K562 (cell line): ENCODE results near the gene LRRC4C.

ENCODE experiments used
- CTCF ChIP-seq, 3 experiments: IDR thresholded peaks in 2 of 3; conservative IDR thresholded peaks in 1 of 3; 2 replicates each; pipeline ENCODE4 v1.5.1; 2011 to 2012; ENCODE audit warnings: low read length in 3 of 3, mild to moderate bottlenecking in 3 of 3, control low read depth in 2 of 3, improper control_type of control experiment in 1 of 3, inconsistent platforms in 1 of 3, low read depth in 1 of 3, mixed read lengths in 1 of 3, moderate library complexity in 1 of 3; ENCODE audit not compliant: insufficient read depth in 2 of 3
- FOS ChIP-seq: IDR thresholded peaks from 3 replicates; pipeline ENCODE4 v1.6.1; 2011; ENCODE audit not compliant: insufficient read length; ENCODE audit errors: extremely low read depth
- HMGXB4 ChIP-seq: sonication (generic); formaldehyde crosslinking; IDR thresholded peaks from 2 replicates; pipeline ENCODE4 v1.8.1; 2023; ENCODE audit warnings: mild to moderate bottlenecking, missing genetic modification reagents
- JUND ChIP-seq, 2 experiments: IDR thresholded peaks; 2 replicates in 1 of 2; 3 replicates in 1 of 2; pipeline ENCODE4 v1.6.1; 2011; ENCODE audit warnings: borderline replicate concordance in 2 of 2, low read depth in 2 of 2, low read length in 2 of 2, improper control_type of control experiment in 1 of 2, missing biosample characterization in 1 of 2, missing genetic modification characterization in 1 of 2, missing genetic modification reagents in 1 of 2
- KLF13 ChIP-seq: fragments of 450-650 bp; IDR thresholded peaks from 2 replicates; pipeline ENCODE4 v1.6.1; 2016; ENCODE audit warnings: missing genetic modification characterization, low read depth, mild to moderate bottlenecking, missing compliant biosample characterization, moderate library complexity, borderline replicate concordance
- MYC ChIP-seq, 2 experiments: fragments of 250-450 bp in 1 of 2; sonication (Bioruptor Pico) in 1 of 2; IDR thresholded peaks; 2 replicates each; pipeline versions ENCODE4 v1.5.1 to v1.6.1; 2012 to 2021; ENCODE audit warnings: low read depth in 2 of 2, borderline replicate concordance in 1 of 2, improper control_type of control experiment in 1 of 2, low read length in 1 of 2, mild to moderate bottlenecking in 1 of 2, moderate library complexity in 1 of 2
- ZNF239 ChIP-seq: fragments of 250-450 bp; sonication (Bioruptor Pico); IDR thresholded peaks from 2 replicates; pipeline ENCODE4 v1.4.0; 2020; ENCODE audit warnings: mild to moderate bottlenecking
- TF ChIP-seq, protein P1 (sequence below): sonication (generic); formaldehyde crosslinking; IDR thresholded peaks from 2 replicates; pipeline ENCODE4 v1.9.0; 2022; ENCODE audit warnings: mild to moderate bottlenecking, missing genetic modification reagents
- TF ChIP-seq, protein P2 (sequence below): sonication (generic); formaldehyde crosslinking; IDR thresholded peaks from 2 replicates; pipeline ENCODE4 v1.8.1; 2023; ENCODE audit warnings: mild to moderate bottlenecking, missing genetic modification reagents
- TF ChIP-seq, protein P3 (sequence below): fragments of 200-600 bp; sonication (generic); IDR thresholded peaks from one replicate; pipeline ENCODE4 v1.6.1; 2012; ENCODE audit warnings: mild to moderate bottlenecking, low read depth, low read length, inconsistent platforms

DNA sequence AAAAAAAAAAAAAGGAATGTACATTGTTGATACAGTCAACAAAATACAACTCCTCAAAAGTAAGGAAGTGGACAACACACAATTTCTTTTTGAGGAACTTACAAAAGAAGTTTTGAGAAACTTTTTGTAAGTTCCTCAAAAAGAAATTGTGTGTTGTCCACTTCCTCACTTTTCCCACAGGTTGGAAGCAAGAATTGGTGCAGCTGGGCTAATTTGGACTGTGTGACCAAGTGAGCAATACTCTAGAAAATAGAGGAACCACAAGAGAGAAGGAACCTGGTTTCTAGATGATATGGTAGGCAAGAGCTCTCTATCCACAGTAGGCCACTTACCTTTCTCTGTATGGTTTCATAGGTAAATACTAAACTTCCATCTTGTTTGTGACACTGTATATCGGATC is 1053.8 kb downstream of the LRRC4C start:
- TF ChIP-seq, protein P1, sequence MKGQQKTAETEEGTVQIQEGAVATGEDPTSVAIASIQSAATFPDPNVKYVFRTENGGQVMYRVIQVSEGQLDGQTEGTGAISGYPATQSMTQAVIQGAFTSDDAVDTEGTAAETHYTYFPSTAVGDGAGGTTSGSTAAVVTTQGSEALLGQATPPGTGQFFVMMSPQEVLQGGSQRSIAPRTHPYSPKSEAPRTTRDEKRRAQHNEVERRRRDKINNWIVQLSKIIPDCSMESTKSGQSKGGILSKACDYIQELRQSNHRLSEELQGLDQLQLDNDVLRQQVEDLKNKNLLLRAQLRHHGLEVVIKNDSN (CRISPR knock-in tag), result no peak
- TF ChIP-seq CTCF (IDR thresholded peaks at IDR 0.05 in 2 of 3, conservative IDR thresholded peaks at IDR 0.05 in 1 of 3; ENCODE audit: insufficient read depth in 2 of 3, low read depth in 1 of 3, low read length in 3 of 3) (no peak), FOS (no peak), JUND (IDR thresholded peaks at IDR 0.05; ENCODE audit: borderline replicate concordance, low read depth, low read length) (no peak), JUND (tag; IDR thresholded peaks at IDR 0.05; ENCODE audit: borderline replicate concordance, low read depth, low read length) (no peak), HMGXB4 (no peak), ZNF239 (CRISPR knock-in tag) (no peak), KLF13 (tag) (no peak), MYC (IDR thresholded peaks at IDR 0.05; ENCODE audit: low read depth, low read length) (no peak), MYC (CRISPR knock-in tag; IDR thresholded peaks at IDR 0.05; ENCODE audit: borderline replicate concordance, low read depth) (no peak)
- TF ChIP-seq, protein P2, sequence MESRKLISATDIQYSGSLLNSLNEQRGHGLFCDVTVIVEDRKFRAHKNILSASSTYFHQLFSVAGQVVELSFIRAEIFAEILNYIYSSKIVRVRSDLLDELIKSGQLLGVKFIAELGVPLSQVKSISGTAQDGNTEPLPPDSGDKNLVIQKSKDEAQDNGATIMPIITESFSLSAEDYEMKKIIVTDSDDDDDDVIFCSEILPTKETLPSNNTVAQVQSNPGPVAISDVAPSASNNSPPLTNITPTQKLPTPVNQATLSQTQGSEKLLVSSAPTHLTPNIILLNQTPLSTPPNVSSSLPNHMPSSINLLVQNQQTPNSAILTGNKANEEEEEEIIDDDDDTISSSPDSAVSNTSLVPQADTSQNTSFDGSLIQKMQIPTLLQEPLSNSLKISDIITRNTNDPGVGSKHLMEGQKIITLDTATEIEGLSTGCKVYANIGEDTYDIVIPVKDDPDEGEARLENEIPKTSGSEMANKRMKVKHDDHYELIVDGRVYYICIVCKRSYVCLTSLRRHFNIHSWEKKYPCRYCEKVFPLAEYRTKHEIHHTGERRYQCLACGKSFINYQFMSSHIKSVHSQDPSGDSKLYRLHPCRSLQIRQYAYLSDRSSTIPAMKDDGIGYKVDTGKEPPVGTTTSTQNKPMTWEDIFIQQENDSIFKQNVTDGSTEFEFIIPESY (CRISPR knock-in tag), result no peak
- TF ChIP-seq, protein P3, sequence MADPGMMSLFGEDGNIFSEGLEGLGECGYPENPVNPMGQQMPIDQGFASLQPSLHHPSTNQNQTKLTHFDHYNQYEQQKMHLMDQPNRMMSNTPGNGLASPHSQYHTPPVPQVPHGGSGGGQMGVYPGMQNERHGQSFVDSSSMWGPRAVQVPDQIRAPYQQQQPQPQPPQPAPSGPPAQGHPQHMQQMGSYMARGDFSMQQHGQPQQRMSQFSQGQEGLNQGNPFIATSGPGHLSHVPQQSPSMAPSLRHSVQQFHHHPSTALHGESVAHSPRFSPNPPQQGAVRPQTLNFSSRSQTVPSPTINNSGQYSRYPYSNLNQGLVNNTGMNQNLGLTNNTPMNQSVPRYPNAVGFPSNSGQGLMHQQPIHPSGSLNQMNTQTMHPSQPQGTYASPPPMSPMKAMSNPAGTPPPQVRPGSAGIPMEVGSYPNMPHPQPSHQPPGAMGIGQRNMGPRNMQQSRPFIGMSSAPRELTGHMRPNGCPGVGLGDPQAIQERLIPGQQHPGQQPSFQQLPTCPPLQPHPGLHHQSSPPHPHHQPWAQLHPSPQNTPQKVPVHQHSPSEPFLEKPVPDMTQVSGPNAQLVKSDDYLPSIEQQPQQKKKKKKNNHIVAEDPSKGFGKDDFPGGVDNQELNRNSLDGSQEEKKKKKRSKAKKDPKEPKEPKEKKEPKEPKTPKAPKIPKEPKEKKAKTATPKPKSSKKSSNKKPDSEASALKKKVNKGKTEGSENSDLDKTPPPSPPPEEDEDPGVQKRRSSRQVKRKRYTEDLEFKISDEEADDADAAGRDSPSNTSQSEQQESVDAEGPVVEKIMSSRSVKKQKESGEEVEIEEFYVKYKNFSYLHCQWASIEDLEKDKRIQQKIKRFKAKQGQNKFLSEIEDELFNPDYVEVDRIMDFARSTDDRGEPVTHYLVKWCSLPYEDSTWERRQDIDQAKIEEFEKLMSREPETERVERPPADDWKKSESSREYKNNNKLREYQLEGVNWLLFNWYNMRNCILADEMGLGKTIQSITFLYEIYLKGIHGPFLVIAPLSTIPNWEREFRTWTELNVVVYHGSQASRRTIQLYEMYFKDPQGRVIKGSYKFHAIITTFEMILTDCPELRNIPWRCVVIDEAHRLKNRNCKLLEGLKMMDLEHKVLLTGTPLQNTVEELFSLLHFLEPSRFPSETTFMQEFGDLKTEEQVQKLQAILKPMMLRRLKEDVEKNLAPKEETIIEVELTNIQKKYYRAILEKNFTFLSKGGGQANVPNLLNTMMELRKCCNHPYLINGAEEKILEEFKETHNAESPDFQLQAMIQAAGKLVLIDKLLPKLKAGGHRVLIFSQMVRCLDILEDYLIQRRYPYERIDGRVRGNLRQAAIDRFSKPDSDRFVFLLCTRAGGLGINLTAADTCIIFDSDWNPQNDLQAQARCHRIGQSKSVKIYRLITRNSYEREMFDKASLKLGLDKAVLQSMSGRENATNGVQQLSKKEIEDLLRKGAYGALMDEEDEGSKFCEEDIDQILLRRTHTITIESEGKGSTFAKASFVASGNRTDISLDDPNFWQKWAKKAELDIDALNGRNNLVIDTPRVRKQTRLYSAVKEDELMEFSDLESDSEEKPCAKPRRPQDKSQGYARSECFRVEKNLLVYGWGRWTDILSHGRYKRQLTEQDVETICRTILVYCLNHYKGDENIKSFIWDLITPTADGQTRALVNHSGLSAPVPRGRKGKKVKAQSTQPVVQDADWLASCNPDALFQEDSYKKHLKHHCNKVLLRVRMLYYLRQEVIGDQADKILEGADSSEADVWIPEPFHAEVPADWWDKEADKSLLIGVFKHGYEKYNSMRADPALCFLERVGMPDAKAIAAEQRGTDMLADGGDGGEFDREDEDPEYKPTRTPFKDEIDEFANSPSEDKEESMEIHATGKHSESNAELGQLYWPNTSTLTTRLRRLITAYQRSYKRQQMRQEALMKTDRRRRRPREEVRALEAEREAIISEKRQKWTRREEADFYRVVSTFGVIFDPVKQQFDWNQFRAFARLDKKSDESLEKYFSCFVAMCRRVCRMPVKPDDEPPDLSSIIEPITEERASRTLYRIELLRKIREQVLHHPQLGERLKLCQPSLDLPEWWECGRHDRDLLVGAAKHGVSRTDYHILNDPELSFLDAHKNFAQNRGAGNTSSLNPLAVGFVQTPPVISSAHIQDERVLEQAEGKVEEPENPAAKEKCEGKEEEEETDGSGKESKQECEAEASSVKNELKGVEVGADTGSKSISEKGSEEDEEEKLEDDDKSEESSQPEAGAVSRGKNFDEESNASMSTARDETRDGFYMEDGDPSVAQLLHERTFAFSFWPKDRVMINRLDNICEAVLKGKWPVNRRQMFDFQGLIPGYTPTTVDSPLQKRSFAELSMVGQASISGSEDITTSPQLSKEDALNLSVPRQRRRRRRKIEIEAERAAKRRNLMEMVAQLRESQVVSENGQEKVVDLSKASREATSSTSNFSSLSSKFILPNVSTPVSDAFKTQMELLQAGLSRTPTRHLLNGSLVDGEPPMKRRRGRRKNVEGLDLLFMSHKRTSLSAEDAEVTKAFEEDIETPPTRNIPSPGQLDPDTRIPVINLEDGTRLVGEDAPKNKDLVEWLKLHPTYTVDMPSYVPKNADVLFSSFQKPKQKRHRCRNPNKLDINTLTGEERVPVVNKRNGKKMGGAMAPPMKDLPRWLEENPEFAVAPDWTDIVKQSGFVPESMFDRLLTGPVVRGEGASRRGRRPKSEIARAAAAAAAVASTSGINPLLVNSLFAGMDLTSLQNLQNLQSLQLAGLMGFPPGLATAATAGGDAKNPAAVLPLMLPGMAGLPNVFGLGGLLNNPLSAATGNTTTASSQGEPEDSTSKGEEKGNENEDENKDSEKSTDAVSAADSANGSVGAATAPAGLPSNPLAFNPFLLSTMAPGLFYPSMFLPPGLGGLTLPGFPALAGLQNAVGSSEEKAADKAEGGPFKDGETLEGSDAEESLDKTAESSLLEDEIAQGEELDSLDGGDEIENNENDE, result no peak
